Panc1 (cell line): ENCODE data around the gene FOXN1. TPM values are rescaled to one million over a fixed set of nuclear protein-coding genes. Genes with fewer than 3 reads are reported as not detected.

Source experiments
- ATAC-seq: fragments of 200-7000 bp; cut with Tn5 transposase; 2 replicates; pipeline ENCODE4 v1.9.1; 2020; ENCODE audit warnings: mild to moderate bottlenecking, moderate library complexity
- BruUV-seq: library from RNA; stranded (reverse); fragments of 400-500 nt; replicated peaks from 2 replicates; lab custom pipeline; 2021; lab: Mats Ljungman, UMichigan
- CTCF ChIA-PET: fragments of 300-600 bp; sonication (Branson Sonifier 250); formaldehyde crosslinking; loops from one replicate; lab custom pipeline; 2022; ENCODE audit warnings: antibody characterized with exemption; lab: Charles Lee
- POLR2A ChIA-PET: fragments of 300-600 bp; sonication (Branson Sonifier 250); formaldehyde crosslinking; loops from one replicate; lab custom pipeline; 2022; ENCODE audit warnings: antibody characterized with exemption; lab: Charles Lee
- DNase-seq: peaks from one replicate; pipeline ENCODE4 v3.0.0-alpha.2; 2010; ENCODE audit warnings: low read depth, low spot score
- H3K27ac ChIP-seq: 2 replicates; pipeline ENCODE4 v1.5.1; 2011; ENCODE audit warnings: mild to moderate bottlenecking, low read length, inconsistent platforms
- H3K27me3 ChIP-seq: fragments of 200-500 bp; sonication (Bioruptor generic); 2 replicates; pipeline ENCODE4 v1.6.0; 2014; ENCODE audit warnings: low read length, inconsistent platforms; ENCODE audit not compliant: control insufficient read depth, insufficient read depth
- H3K36me3 ChIP-seq: fragments of 200-500 bp; sonication (Bioruptor generic); 2 replicates; pipeline ENCODE4 v1.5.1; 2014; ENCODE audit warnings: inconsistent platforms, mild to moderate bottlenecking, low read length, moderate library complexity; ENCODE audit not compliant: control insufficient read depth, insufficient read depth
- H3K4me1 ChIP-seq: 2 replicates; pipeline ENCODE4 v1.5.1; 2011; ENCODE audit warnings: inconsistent platforms, mild to moderate bottlenecking, low read length, moderate library complexity; ENCODE audit not compliant: control insufficient read depth, insufficient read depth
- H3K4me3 ChIP-seq, 2 experiments: 2 replicates each; pipeline ENCODE4 v1.5.1; 2011 to 2012; ENCODE audit warnings: low read depth in 2 of 2, low read length in 2 of 2, mild to moderate bottlenecking in 2 of 2, inconsistent platforms in 1 of 2, moderate library complexity in 1 of 2
- H3K9me3 ChIP-seq: fragments of 200-500 bp; sonication (Bioruptor generic); 2 replicates; pipeline ENCODE4 v1.5.1; 2014; ENCODE audit warnings: low read depth, mild to moderate bottlenecking, inconsistent platforms, low read length, moderate library complexity; ENCODE audit not compliant: control insufficient read depth, insufficient read depth
- CTCF ChIP-seq: fragments of 450-650 bp; IDR thresholded peaks from 2 replicates; pipeline ENCODE4 v1.5.1; 2017; ENCODE audit warnings: mild to moderate bottlenecking
- POLR2AphosphoS5 ChIP-seq: IDR thresholded peaks from 2 replicates; pipeline ENCODE4 v1.6.1; 2012; ENCODE audit warnings: mild to moderate bottlenecking, low read depth, low read length, moderate library complexity
- REST ChIP-seq, 2 experiments: IDR thresholded peaks; 2 replicates each; pipeline ENCODE4 v1.6.1; 2011 to 2012; ENCODE audit warnings: low read depth in 2 of 2, control low read depth in 1 of 2, low read length in 1 of 2, mild to moderate bottlenecking in 1 of 2, moderate library complexity in 1 of 2; ENCODE audit not compliant: insufficient read depth in 1 of 2
- SIN3A ChIP-seq: IDR thresholded peaks from 2 replicates; pipeline ENCODE4 v1.6.1; 2012; ENCODE audit warnings: low read depth, mild to moderate bottlenecking, low read length, moderate library complexity, borderline replicate concordance; ENCODE audit not compliant: insufficient read depth
- TCF7L2 ChIP-seq: IDR thresholded peaks from 2 replicates; pipeline ENCODE4 v1.6.1; 2011; ENCODE audit warnings: mild to moderate bottlenecking, low read depth, low read length, inconsistent platforms
- in situ Hi-C: cut with HindIII; loops from 2 replicates; pipeline ENCODE4 v1.10.0; 2016; ENCODE audit warnings: low sequenced_read_pairs, low pct_unique_long_range_greater_than_20kb
- intact Hi-C: fragments of 100-400 bp; cut with micrococcal nuclease; formaldehyde crosslinking; loops from one replicate; pipeline ENCODE4 v1.10.0; 2022; ENCODE audit not compliant: unreplicated experiment
- total RNA-seq: library from RNA; stranded (reverse); gene quantifications from one replicate; pipeline ENCODE4 v1.2.1, GENCODE V29; 2021; ENCODE audit not compliant: unreplicated experiment

Gene FOXN1
- total RNA-seq, 1 experiment from 2014 or later, result not detected

GRCh38 chr17:28495635-28496034 lies 10.5 kb upstream of the FOXN1 start:
- Histone ChIP-seq H3K27ac (no peak overlapping the region), H3K36me3 (no peaks in the 10 kb centered on the region), H3K4me1 (no peaks in the 10 kb centered on the region; the same call in 1 of the 2 replicates), H3K27me3 (peaks cover 2% of the 10 kb centered on the region; the same call in 1 of the 2 replicates), H3K4me3 (no peak overlapping the region), H3K9me3 (no peaks in the 10 kb centered on the region)
- no peak for ATAC-seq
- TF ChIP-seq REST (IDR thresholded peaks at IDR 0.05; ENCODE audit: insufficient read depth in 1 of 2, low read depth in 2 of 2, low read length in 1 of 2), result no peak
- TF ChIP-seq POLR2AphosphoS5, result no peak
- no peak for TF ChIP-seq SIN3A
- TF ChIP-seq CTCF, result no peak
- no peak for TF ChIP-seq TCF7L2
- no peak for DNase-seq
- intact Hi-C loops (loop anchor here (2.0 kb wide), 1 partner anchor 45 kb away; no protein-coding TSS in a partner anchor), in situ Hi-C loops (no loop called here)
- ChIA-PET POLR2A (interaction anchor here (0.5 to 0.8 kb wide), 3 partner anchors 9 to 567 kb away, joined by 3 to 5 read pairs (median 4); no protein-coding TSS in a partner anchor), CTCF (interaction anchor here (0.8 to 1.2 kb wide), 3 partner anchors 8 to 45 kb away, joined by 3 to 8 read pairs (median 4); no protein-coding TSS in a partner anchor)
- no TSS peak for BruUV-seq

GRCh38 chr17:28497931-28498330 lies 8.2 kb upstream of the FOXN1 start:
- intact Hi-C loops (no loop called here), in situ Hi-C loops (no loop called here)
- ChIA-PET POLR2A (interaction anchor here (0.6 to 0.7 kb wide), 3 partner anchors 39 to 88 kb away, joined by 3 to 9 read pairs (median 6); no protein-coding TSS in a partner anchor), CTCF (no interaction called here)
- no peak for DNase-seq
- no peaks in the 10 kb centered on the region; the same call in none of the 2 replicates for H3K27me3 ChIP-seq
- H3K27ac ChIP-seq, result no peak overlapping the region
- no TSS peak for BruUV-seq
- H3K9me3 ChIP-seq, result no peaks in the 10 kb centered on the region
- no peak for TF ChIP-seq CTCF
- no peak for TF ChIP-seq POLR2AphosphoS5
- no peak for TF ChIP-seq REST (IDR thresholded peaks at IDR 0.05; ENCODE audit: insufficient read depth in 1 of 2, low read depth in 2 of 2, low read length in 1 of 2)
- no peak for TF ChIP-seq SIN3A
- TF ChIP-seq TCF7L2, result no peak
- no peak overlapping the region for H3K4me3 ChIP-seq
- ATAC-seq, result no peak
- no peaks in the 10 kb centered on the region for H3K36me3 ChIP-seq
- no peaks in the 10 kb centered on the region; the same call in 1 of the 2 replicates for H3K4me1 ChIP-seq
